ENCODE data around the gene DENND2A. TPM values are rescaled to one million over a fixed set of nuclear protein-coding genes. Genes with fewer than 3 reads are reported as not detected.
"Not testable (repeated sequence)": the region's sequence is repeated elsewhere in the genome, so short reads cannot be mapped to it uniquely, and the experiment has no call there.

The DENND2A gene
- 0.14 and 1.0 TPM in 2 replicates for total RNA-seq

- no peak for DNase-seq
Measured at GRCh38 chr7:140640727-140641523, at the start of gene DENND2A. Gene DENND2A (minus strand): TSS chr7:140640813. CDS start chr7:140602397, 38,416 bp downstream.

GRCh38 chr7:140689199-140690152 lies 48.9 kb upstream of the DENND2A start:
- DNase-seq: no peak

GRCh38 chr7:140688341-140688740 lies 47.7 kb upstream of the DENND2A start:
- no peak for DNase-seq

- no peak for DNase-seq
Measured at GRCh38 chr7:140686921-140687320, 46.3 kb upstream of the DENND2A start.

- peak; percentile 35 for DNase-seq
Measured at GRCh38 chr7:140685407-140686087, 44.9 kb upstream of the DENND2A start.

- DNase-seq: no peak
Measured at GRCh38 chr7:140684066-140684950, 43.7 kb upstream of the DENND2A start.

GRCh38 chr7:140683657-140684056 lies 43.0 kb upstream of the DENND2A start:
- peak; percentile 57 for DNase-seq

GRCh38 chr7:140681766-140682165 lies 41.2 kb upstream of the DENND2A start:
- DNase-seq: no peak

- no peak for DNase-seq
Measured at GRCh38 chr7:140680886-140681285, 40.3 kb upstream of the DENND2A start.

GRCh38 chr7:140679186-140679585 lies 38.6 kb upstream of the DENND2A start:
- no peak for DNase-seq

GRCh38 chr7:140678816-140679130 lies 38.2 kb upstream of the DENND2A start:
- no peak for DNase-seq

- no peak for DNase-seq
Measured at GRCh38 chr7:140678081-140678815, 37.6 kb upstream of the DENND2A start.

- no peak for DNase-seq
Measured at GRCh38 chr7:140677496-140677895, 36.9 kb upstream of the DENND2A start.

- not testable (repeated sequence) for DNase-seq
Measured at GRCh38 chr7:140676956-140677355, 36.3 kb upstream of the DENND2A start.

- DNase-seq: no peak
Measured at GRCh38 chr7:140676306-140676705, 35.7 kb upstream of the DENND2A start.

GRCh38 chr7:140675726-140676125 lies 35.1 kb upstream of the DENND2A start:
- no peak for DNase-seq

GRCh38 chr7:140674899-140675701 lies 34.5 kb upstream of the DENND2A start:
- DNase-seq: peak; percentile 80

- no peak for DNase-seq
Measured at GRCh38 chr7:140674356-140674800, 33.8 kb upstream of the DENND2A start.

GRCh38 chr7:140673774-140674155 lies 33.2 kb upstream of the DENND2A start:
- DNase-seq: no peak

- peak; percentile 38 for DNase-seq
Measured at GRCh38 chr7:140673063-140673773, 32.6 kb upstream of the DENND2A start.
